HG03457 (cell line): ENCODE results near the gene STX1A.
"Not testable (repeated sequence)": the region's sequence is repeated elsewhere in the genome, so short reads cannot be mapped to it uniquely, and the experiment has no call there.

Experiments used
- ATAC-seq: cut with Tn5 transposase; IDR thresholded peaks from one replicate; pipeline ENCODE4 v1.9.1; 2021; ENCODE audit warnings: moderate number of reproducible peaks; ENCODE audit not compliant: unreplicated experiment

STX1A gene

DNA sequence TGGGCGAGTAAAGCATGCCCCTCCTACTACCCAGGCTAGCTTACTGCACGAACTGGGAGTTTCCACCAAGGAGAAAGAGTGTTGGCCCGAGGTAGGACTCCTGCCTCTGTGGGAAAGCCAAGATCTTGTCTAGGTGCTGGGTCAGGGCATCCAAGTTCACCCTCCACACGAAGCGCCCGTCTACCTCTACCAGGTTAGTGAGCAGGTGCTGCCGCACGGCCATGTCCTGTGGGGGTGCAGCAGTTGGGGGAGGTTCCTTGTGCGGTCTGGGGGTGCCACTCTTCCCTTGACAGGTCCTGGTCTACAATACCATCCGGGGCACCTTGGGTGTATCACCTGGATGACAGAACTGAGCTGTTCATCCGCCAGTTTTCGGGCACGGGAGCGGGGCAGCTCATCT is 17.4 kb upstream of the STX1A start:
- no peak for ATAC-seq

DNA sequence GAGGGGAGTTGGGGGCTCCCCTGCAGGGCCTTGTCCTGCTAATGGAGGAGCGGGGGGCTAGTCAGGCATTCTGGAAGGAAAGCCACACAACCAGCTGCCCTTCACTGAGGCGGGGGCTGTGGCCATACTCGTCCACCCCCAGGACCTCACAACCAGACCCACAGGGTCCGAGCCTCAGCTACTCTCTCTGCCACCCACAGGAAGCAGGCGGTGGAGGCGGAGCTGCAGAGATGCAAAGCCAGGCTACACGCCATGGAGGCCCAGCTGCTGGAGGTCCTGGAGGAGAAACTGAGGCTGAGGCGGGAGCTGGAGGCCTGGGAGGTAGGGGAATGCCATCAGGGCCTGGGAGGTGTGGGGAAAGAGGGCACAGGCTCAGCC is 16.0 kb upstream of the STX1A start:
- ATAC-seq: no peak

DNA sequence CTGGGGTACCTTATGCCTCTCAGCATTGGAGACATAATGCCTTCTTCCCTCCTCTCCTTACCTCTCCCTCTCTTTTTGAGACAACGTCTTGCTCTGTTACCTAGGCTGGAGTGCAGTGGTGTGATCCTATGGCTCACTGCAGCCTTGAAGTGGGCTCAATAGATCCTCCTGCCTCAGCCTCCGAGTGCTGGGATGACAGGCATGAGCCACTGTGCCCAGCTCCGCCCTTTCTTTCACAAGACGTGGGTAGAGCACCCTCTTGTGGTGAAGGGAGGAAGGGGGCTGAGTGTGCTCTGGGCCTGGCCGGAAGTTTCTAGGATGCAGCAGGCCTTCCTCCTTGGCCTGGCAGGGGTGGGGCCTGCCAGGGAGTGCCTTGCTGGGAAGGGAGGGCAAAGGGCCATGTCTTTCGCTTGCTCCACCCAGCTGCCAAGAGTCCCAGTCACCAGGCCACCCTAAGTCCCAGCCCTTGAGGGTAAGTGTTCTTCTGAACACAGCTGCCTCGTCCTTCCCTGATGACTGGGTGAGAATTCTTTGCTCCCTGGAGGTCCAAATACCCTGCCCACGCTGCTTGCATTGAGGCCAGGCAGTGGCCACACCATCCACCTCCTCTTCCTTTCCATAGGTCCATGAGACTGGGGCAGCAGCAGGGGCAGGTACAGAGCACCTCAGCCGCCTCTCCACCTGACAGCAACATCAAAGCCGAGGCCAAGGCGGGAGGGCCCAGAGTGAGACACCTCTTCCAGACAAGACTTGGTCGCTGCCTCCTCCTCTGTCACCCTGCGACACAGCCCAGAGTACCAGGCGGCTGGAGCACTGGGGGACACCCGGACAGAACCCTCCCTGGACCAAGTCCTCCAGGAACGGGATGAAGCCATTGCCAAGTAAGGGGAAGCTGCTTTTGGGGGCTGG is 15.4 kb upstream of the STX1A start:
- peak; percentile 33 for ATAC-seq

DNA sequence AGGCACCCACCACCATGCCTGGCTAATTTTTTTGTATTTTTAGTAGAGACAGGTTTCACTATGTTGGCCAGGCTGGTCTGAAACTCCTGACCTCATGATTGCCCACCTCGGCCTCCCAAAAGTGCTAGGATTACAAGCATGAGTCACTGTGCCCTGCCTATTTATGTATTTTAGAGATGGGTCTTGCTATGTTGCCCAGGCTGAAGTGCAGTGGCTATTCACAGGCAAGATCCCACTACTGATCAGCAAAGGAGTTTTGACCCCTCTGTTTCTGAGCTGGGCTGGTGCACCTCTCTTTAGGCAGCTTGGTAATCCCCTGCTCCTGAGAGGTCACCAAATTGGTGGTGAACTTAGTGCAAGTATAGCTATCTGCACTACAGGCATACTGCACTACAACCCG is 12.9 kb upstream of the STX1A start:
- no peak for ATAC-seq

DNA sequence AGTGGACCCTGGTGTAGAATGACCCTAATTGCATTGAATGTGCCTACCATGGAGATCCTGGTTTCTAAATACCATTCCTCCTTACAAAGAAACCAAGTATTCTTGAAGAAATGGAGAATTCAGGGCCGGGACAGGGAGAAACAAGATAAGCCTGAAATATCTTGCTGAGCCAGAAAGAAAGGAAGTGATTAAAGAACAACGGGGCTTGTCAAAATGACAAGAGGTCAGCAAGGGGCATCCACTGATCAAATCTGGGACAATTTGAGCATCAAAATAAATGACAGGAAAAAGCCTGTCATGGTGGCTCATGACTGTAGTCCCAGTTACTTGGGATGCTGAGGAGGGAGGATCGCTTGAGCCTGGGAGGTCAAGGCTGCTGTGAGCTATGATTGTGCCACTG is 11.0 kb upstream of the STX1A start:
- ATAC-seq: no peak

DNA sequence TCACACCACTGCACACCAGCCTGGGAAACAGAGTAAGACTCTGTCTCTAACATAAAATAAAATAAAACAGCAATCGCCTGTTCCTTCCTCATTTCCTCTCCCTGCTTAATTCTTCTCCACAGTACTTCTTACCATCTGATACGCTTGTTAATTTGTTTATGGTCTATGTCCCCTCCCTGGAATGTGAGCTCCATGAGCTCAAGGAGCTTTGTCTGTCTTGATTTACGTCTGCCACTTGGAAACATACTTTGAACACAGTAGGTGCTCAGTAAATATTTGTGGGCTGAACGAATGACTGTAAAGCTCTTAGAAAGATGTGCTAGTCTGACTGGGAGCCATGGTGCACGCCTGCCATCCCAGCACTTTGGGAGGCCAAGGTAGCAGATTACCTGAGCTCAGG is 9.1 kb upstream of the STX1A start:
- no peak for ATAC-seq

DNA sequence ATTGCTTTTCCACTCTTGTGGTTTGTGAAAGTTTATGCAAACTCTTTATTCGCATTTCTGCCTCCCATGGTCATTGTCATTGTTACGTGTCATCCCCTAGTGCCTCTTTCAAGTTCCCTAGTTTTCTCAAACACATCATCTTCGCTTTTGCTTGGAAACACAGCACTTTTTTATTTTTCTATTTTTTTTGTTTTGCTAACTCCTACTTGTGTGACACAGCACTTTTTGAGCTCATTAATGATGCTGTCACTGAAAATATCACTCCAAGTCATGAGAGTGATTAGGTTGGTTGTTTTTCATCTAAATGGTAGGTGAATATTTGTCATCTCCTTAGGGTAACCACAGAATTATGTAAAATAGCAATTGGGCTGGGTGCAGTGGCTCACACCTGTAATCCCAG is 8.5 kb upstream of the STX1A start:
- ATAC-seq: no peak

DNA sequence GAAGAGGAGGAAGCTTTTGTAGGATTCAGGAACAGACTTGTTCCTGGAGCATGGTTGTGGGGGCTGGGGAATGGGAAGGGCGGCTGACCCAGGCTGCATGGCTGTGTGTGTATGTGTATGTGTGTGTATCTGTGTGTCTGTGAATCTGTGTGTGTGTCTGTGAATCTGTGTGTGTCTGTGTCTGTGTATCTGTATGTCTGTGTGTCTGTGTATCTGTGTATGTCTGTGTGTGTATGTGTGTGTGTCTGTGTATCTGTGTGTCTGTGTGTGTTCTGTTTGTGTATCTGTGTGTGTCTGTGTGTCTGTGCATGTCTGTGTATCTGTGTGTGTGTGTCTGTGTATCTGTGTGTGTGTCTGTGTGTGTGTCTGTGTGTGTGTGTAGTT is 6.6 kb upstream of the STX1A start:
- ATAC-seq: peak; percentile 13

DNA sequence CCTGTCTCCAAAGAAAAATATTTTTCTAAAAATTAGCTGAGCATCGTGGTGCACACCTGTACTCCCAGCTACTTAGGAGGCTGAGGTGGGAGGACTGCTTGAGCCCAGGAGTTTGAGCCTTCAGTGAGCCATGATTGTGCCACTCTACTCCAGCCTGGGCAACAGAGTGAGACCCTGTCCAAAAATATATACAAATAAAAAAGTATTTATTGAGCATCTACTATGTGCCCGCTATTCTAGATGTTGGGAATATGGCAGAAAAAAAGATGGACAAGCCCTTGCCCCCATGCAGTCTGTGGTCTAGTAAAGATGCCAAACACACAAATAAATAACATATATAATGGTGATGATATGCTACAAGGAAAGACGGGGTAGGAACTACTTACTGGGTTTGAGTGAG is 4.3 kb upstream of the STX1A start:
- no peak for ATAC-seq

DNA sequence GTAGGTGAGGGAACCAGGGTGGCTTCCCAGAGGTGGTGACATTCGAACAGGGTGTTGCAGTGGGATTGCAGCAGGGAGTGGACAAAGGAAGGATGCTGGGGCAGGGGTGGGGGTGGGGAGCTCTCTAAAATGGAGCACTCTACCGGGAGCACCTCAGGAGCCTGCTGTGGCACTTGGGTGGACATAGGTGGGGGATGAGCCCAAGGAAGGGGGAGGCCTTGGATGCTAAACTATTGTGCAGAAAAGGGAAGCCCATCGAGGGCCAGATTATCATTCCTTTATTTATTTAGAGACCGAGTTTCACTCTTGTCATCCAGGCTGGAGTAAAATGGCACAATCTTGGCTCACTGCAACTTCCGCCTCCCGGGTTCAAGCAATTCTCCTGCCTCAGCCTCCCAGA is 3.3 kb upstream of the STX1A start:
- ATAC-seq: no peak

DNA sequence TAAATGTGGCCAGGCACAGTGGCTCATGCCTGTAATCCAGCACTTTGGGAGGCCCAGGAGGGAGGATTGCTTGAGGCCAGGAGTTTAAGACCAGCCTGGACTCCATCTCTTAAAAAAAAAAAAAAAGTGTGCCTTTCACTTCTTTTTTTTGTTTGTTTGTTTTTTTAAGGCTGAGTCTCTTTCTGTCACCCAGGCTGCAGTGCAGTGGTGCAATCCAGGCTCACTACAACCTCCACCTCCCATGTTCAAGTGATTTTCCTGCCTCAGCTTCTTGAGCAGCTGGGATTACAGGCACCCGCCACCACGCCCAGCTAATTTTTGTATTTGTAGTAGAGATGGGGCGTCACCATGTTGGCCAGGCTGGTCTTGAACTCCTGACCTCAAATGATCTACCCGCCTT is 2.7 kb upstream of the STX1A start:
- not testable (repeated sequence) for ATAC-seq

DNA sequence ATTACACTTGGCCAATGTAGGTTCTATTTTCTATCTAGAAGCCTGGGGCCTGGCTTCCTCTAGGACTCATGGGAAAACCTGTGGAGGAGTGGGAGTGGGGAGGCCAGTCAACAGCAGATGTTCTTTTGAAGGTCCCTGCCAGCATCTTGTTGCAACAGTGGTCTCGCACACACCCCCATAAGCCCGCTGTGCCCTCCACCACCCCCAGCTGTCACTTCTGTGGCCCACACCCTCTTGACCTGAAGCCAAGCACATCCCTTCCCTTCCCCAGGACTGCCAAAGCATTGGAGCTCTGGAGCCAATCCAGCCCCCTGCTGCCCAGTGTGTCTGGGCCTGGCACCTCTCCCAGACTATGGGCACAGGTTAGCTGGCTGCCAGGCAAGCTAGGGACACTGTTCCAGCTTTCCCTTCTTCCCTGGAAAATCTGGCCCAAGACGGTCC is 1.9 kb upstream of the STX1A start:
- ATAC-seq: no peak

DNA sequence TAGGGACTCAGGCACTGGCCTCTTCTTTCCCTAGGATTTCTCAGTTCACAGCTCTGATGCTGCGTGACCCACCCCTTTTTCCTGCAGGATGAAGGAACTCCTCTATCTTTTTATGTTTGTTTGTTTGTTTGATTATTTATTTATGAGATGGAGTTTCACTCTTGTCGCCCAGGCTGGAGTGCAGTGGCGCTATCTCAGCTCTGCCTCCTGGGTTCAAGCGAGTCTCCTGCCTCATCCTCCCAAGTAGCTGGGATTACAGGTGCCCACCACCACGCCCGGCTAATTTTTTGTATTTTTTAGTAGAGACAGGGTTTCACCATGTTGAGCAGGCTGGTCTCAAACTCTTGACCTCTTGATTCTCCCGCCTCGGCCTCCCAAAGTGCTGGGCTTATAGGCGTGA is 974 bp upstream of the STX1A start:
- ATAC-seq: not testable (repeated sequence)

DNA sequence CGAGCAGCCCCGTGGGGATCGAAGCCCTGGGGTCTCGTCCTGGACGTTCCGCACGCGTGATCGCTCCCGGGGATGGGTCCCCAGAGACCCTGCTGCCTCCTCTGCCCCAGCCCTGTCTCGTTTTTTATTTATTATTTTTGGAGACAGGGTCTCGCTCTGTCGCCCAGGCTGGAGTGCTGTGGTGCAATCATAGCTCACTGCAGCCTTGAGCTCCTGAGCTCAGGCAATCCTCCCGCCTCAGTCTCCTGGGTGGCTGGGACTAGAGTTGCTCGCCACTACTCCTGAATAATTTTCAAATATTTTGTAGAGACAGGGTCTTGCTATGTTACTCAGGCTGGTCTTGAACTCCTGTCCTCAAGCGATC is 319 bp upstream of the STX1A start:
- no peak for ATAC-seq

DNA sequence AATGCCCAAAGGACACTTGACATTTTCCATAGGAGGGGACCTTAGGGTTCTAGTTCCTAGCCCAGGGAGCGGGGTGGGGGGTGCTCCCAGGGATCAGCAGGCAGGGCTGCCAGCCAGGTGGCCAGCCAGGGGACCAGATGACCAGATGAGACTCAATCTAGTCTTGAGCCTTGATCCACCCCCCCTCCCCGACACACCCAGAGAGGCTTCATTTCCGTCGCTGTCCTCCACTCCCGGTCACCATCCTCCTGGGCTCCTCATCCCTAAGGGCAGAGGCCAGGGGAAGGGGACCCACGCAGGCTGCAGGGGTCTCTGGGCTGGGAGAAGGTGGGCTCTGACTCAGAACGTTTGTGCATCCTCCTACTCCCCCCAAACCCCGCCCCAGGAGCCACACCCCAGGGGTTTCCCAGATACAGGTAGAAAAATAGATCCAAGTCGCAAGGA is 1.0 kb downstream of the STX1A start:
- ATAC-seq: no peak

DNA sequence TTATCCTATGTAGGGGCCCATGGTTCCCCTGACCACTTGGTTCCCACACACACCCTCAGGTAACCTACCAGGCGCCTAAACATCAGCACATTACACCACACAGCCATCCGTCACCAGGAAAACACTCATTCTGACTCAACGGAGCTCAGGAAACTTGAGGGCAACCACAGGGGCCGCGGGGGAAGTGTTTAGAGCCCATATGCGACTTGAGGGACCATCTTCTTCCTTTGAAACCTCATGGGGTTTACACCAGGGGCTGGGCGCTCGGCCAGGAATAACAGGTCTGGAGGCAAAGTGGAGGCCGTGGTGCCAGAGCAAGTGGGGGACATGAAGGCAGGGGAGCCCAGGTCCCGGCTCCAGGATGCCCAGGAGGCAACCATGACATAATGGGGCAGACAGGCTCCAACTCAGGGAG is 1.5 kb downstream of the STX1A start:
- no peak for ATAC-seq

DNA sequence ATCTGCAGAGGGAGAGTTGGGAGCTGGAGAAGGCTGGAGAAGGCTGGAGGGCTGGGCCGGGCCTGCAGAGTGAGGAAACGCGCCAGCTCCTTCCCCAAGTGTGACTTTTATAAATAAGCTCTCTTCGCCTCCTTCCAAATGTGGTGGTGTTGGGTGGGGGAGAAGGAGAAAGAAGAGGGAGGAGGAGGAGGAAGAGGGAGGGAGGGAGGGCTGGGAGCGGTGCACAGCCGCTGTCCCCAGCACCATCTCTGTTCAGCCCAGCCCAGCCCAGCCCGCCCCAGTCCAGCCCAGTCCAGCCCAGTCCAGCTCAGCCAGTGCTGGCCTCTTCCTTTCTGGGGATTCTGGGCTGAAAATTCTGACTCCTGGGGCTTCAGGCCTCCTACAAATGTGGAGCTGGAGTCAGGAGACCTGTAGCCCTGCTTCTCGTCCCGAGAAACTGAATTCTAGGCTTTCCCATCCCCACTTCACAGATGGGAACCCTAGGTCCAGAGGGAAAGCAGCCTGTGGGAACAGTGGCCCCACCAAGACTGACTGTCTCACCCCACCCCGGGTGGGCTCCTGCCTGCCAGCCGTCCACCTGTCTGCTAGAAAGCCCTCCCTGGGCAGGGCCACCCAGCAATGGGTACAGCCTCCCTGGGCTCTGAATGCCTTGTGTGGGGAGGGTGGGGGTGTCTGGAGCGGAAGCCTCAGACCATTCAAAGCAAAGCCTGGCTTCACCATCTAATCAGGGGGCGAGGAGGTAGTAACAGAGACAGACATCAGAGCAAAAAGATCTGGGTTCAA is 2.3 kb downstream of the STX1A start:
- no peak for ATAC-seq

DNA sequence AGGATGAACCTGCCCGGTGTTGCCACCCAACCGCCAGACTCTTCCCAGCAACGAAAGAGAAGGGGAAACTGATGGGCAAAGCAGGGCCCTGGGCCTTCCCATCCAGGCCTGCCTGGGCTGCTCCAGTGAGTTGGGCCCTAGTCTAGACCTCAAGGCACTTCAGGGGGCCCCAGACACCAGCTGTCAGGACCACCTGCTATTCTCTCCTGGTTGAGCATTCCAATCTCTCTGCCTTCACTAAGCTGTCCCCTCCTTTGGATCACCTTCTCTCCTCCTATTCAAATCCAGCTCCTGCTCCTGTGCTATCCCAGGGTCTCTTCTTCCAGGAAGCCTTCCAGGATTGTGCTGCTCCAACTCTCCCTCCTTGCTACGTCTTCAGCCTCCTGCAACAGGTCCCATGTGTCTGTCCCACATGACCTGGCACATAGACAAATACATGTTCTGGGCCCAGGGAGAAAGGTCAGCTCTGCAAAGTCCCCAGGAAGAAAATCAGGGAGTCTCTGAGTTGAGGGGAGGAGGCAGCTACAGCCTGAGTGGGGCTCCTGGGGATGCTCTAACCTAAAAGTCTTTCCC is 3.1 kb downstream of the STX1A start:
- no peak for ATAC-seq

DNA sequence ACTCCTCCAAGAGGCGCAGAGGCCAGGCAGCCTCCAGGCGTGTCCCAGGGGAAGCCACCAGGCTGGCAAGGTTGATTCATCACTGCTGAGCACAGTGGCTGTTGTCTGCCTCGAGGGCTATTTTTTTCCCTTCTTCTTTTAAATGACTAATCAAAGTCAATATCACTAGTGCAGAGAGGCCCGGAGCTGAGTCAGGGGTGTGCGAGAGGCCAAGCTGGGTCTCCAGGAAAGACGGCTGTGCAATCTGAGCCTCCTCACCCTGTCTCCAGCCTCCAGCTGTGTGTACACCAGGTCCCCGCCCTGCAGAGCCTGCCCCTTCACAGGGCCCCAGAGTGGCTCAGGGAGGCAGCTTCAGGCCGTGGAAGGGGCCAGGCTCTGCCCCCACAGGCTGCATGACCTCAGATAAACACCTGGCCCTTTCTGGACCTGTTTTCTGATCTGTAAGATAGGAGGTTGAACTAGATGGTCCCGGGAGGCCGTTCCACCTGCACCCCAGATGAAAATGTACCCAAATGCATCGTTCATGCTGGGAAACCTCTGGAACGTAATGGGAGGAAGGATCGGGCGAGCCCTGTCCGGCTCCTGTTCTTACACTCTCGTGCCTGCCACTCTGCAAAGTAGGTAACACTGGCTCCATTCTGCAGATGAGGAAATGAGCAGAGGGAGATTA is 3.7 kb downstream of the STX1A start:
- no peak for ATAC-seq

DNA sequence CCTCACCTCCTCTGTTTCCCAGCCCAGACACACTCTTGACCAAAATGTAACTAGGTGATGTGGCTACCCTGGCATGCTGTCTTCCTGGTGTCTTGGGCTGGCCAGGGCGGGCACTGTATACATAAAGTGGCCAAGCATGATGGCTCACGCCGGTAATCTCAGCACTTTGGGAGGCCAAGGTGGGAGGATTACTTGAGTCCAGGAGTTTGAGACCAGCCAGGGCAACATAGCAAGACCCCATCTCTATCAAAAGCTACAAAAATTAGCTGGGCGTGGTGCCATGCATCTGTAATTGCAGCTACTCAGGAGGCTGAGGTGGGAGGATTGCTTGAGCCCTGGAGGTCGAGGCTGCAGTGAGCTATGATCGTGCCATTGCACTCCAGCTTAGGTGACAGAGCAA is 6.2 kb downstream of the STX1A start:
- not testable (repeated sequence) for ATAC-seq

DNA sequence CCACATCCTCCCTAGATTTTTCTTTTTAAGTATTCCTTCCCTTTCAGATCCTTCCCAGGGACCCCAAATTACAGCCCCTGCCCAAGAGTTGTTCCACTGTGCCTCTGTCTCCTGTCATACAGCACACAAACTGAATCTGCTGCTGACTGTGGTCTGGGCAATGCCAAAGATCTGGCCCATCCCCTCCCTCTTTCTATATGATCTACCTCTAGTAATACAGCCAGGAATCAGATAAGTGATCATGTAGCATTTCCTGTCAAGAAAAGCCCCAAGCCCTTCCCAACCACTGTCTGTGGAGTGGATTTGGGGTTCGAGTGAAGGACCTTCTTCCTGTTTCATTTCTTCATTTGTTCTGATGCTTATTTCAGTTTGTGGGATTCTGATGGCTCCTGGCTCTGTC is 6.7 kb downstream of the STX1A start:
- no peak for ATAC-seq
